Activated effector memory CD4-positive, alpha-beta T cell treated with Interleukin-2 at 50 U/mL for 16 hours (primary cell): Measurements from ENCODE around the gene RGS19.
A peak's percentile ranks its signal among the peaks of the same experiment; 100 is the strongest.

Experiments used
- DNase-seq: peaks from one replicate; pipeline ENCODE4 v3.0.0-alpha.2; 2020

The RGS19 gene

GRCh38 chr20:64047046-64047389, 32.3 kb downstream of the RGS19 start:
- no peak for DNase-seq

- DNase-seq = no peak
Observed at GRCh38 chr20:64045346-64046011, 33.8 kb downstream of the RGS19 start.

GRCh38 chr20:64044484-64045247, 34.7 kb downstream of the RGS19 start:
- DNase-seq = no peak

GRCh38 chr20:64043768-64044167, 35.5 kb downstream of the RGS19 start:
- DNase-seq = no peak

- DNase-seq = no peak
Observed at GRCh38 chr20:64042054-64042781, 37.1 kb downstream of the RGS19 start.

- no peak for DNase-seq
Observed at GRCh38 chr20:64041781-64042053, 37.6 kb downstream of the RGS19 start.

- no peak for DNase-seq
Observed at GRCh38 chr20:64041040-64041780, 38.1 kb downstream of the RGS19 start.

GRCh38 chr20:64040231-64041039, 38.9 kb downstream of the RGS19 start:
- DNase-seq = no peak

GRCh38 chr20:64039293-64040160, 39.8 kb downstream of the RGS19 start:
- DNase-seq = no peak

GRCh38 chr20:64038565-64039292, 40.6 kb downstream of the RGS19 start:
- DNase-seq = peak; percentile 76

- peak; percentile 32 for DNase-seq
Observed at GRCh38 chr20:64038224-64038564, 41.1 kb downstream of the RGS19 start.

- no peak for DNase-seq
Observed at GRCh38 chr20:64037498-64038213, 41.7 kb downstream of the RGS19 start.

GRCh38 chr20:64037199-64037497, 42.2 kb downstream of the RGS19 start:
- DNase-seq = no peak

GRCh38 chr20:64036346-64037198, 42.7 kb downstream of the RGS19 start:
- no peak for DNase-seq

GRCh38 chr20:64035933-64036345, 43.4 kb downstream of the RGS19 start, which contains the start of gene C20orf204:
C20orf204 (plus strand) TSS chr20:64036182; CDS start chr20:64036324, 142 bp downstream.
- no peak for DNase-seq

- no peak for DNase-seq
Observed at GRCh38 chr20:64035066-64035932, 44.0 kb downstream of the RGS19 start.

GRCh38 chr20:64033981-64034493, 45.3 kb downstream of the RGS19 start:
- DNase-seq = no peak
